ENCODE results near the gene STK32B. TPM values are rescaled to one million over a fixed set of nuclear protein-coding genes. Genes with fewer than 3 reads are reported as not detected.

Gene STK32B
- total and polyA plus RNA-seq, 9 of the 15 experiments (the other 6 are each of a cell fraction or from before 2014, with no cell fraction given), result 0.03 to 0.20 (median 0.07) TPM; not detected in 2

DNA sequence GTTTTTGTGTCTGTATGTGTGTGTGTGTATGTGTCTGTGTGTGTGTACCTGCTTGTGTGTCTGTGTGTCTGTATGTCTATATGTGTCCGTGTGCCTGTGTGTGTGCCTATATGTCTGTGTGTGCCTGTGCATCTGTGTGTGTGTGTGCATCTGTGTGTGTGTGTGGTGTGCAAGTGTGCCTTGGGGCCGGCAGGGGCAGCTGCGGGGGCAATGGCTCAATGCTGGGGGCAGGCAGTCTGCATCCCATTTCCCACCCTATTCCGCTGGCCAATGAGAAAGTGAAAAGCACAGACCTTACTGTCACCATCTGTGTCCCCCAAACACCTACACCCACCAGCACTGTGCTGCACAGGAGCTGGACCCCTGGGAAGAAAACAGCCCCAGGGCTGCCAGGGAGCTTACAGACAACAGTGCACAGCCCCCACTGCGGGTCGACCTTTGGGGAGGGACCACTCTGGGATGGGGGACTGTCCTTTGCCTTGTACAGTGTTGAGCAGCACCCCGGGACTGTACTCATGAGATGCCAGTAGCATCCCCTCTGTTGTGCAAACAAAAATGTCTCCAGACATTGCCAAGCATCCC is 411.1 kb downstream of the STK32B start:
- in situ Hi-C loops (cut with MboI) (no loop called here), intact Hi-C loops (cut with micrococcal nuclease) (no loop called here)
- H3K79me2 ChIP-seq (ENCODE audit: control insufficient read depth, insufficient read depth, low read length), result no peaks in the 10 kb centered on the region
- H3K9me3 ChIP-seq (replicated peaks; ENCODE audit: control insufficient read depth, insufficient read depth, low read depth, low read length), result no peaks in the 10 kb centered on the region
- ATAC-seq, result no peak
- 0% methylated on average over 7 of the region's 7 CpGs for WGBS (ENCODE audit: insufficient coverage, low coverage, missing lambda C conversion rate)
- ChIA-PET POLR2A (no interaction called here), CTCF (ENCODE audit: low intra/inter-chr PET ratio) (no interaction called here)
- no peak for FAIRE-seq
- H3K9me1 ChIP-seq (ENCODE audit: control insufficient read depth, insufficient read depth, low read length), result no peaks in the 10 kb centered on the region
- peaks cover 9% of the 10 kb centered on the region for H4K20me1 ChIP-seq (replicated peaks; ENCODE audit: control insufficient read depth, insufficient read depth, low read length)
- no peak overlapping the region for H3K4me3 ChIP-seq
- H2AFZ ChIP-seq (ENCODE audit: low read depth, low read length), result no peak overlapping the region
- peaks cover 0 to 43% of the 10 kb centered on the region in 2 experiments; a peak in 2 of 5 replicates for H3K27me3 ChIP-seq (ENCODE audit: control insufficient read depth in 2 of 2, insufficient read depth in 2 of 2, low read length in 2 of 2)
- H3K9ac ChIP-seq (ENCODE audit: insufficient read depth in 1 of 2, low read depth in 2 of 2, low read length in 2 of 2), result no peak overlapping the region
- H3K4me2 ChIP-seq (ENCODE audit: insufficient read depth, low read length), result no peak overlapping the region
- no TSS peak for BruUV-seq (replicated peaks)
- H3K4me1 ChIP-seq (replicated peaks in 1 of 2; ENCODE audit: control insufficient read depth in 2 of 2, insufficient read depth in 2 of 2, low read length in 2 of 2), result no peaks in the 10 kb centered on the region; a peak in 1 of 5 replicates
- no peaks in the 10 kb centered on the region for H3K36me3 ChIP-seq (ENCODE audit: control insufficient read depth, insufficient read depth, low read length)
- DNase-seq (ENCODE audit: extremely low read depth in 1 of 4, low spot score in 3 of 4), result no peak
- H3K27ac ChIP-seq (ENCODE audit: extremely low read depth, low read depth, low read length), result no peak overlapping the region
- TF ChIP-seq, protein P1, sequence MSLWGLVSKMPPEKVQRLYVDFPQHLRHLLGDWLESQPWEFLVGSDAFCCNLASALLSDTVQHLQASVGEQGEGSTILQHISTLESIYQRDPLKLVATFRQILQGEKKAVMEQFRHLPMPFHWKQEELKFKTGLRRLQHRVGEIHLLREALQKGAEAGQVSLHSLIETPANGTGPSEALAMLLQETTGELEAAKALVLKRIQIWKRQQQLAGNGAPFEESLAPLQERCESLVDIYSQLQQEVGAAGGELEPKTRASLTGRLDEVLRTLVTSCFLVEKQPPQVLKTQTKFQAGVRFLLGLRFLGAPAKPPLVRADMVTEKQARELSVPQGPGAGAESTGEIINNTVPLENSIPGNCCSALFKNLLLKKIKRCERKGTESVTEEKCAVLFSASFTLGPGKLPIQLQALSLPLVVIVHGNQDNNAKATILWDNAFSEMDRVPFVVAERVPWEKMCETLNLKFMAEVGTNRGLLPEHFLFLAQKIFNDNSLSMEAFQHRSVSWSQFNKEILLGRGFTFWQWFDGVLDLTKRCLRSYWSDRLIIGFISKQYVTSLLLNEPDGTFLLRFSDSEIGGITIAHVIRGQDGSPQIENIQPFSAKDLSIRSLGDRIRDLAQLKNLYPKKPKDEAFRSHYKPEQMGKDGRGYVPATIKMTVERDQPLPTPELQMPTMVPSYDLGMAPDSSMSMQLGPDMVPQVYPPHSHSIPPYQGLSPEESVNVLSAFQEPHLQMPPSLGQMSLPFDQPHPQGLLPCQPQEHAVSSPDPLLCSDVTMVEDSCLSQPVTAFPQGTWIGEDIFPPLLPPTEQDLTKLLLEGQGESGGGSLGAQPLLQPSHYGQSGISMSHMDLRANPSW (CRISPR knock-in tag; IDR thresholded peaks at IDR 0.05), result no peak
- no peak for TF ChIP-seq KLF6 (CRISPR knock-in tag; IDR thresholded peaks at IDR 0.05; ENCODE audit: borderline replicate concordance)
- TF ChIP-seq, protein P2, sequence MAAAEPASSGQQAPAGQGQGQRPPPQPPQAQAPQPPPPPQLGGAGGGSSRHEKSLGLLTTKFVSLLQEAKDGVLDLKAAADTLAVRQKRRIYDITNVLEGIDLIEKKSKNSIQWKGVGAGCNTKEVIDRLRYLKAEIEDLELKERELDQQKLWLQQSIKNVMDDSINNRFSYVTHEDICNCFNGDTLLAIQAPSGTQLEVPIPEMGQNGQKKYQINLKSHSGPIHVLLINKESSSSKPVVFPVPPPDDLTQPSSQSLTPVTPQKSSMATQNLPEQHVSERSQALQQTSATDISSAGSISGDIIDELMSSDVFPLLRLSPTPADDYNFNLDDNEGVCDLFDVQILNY (CRISPR knock-in tag; IDR thresholded peaks at IDR 0.05), result no peak
- TF ChIP-seq, protein P3, sequence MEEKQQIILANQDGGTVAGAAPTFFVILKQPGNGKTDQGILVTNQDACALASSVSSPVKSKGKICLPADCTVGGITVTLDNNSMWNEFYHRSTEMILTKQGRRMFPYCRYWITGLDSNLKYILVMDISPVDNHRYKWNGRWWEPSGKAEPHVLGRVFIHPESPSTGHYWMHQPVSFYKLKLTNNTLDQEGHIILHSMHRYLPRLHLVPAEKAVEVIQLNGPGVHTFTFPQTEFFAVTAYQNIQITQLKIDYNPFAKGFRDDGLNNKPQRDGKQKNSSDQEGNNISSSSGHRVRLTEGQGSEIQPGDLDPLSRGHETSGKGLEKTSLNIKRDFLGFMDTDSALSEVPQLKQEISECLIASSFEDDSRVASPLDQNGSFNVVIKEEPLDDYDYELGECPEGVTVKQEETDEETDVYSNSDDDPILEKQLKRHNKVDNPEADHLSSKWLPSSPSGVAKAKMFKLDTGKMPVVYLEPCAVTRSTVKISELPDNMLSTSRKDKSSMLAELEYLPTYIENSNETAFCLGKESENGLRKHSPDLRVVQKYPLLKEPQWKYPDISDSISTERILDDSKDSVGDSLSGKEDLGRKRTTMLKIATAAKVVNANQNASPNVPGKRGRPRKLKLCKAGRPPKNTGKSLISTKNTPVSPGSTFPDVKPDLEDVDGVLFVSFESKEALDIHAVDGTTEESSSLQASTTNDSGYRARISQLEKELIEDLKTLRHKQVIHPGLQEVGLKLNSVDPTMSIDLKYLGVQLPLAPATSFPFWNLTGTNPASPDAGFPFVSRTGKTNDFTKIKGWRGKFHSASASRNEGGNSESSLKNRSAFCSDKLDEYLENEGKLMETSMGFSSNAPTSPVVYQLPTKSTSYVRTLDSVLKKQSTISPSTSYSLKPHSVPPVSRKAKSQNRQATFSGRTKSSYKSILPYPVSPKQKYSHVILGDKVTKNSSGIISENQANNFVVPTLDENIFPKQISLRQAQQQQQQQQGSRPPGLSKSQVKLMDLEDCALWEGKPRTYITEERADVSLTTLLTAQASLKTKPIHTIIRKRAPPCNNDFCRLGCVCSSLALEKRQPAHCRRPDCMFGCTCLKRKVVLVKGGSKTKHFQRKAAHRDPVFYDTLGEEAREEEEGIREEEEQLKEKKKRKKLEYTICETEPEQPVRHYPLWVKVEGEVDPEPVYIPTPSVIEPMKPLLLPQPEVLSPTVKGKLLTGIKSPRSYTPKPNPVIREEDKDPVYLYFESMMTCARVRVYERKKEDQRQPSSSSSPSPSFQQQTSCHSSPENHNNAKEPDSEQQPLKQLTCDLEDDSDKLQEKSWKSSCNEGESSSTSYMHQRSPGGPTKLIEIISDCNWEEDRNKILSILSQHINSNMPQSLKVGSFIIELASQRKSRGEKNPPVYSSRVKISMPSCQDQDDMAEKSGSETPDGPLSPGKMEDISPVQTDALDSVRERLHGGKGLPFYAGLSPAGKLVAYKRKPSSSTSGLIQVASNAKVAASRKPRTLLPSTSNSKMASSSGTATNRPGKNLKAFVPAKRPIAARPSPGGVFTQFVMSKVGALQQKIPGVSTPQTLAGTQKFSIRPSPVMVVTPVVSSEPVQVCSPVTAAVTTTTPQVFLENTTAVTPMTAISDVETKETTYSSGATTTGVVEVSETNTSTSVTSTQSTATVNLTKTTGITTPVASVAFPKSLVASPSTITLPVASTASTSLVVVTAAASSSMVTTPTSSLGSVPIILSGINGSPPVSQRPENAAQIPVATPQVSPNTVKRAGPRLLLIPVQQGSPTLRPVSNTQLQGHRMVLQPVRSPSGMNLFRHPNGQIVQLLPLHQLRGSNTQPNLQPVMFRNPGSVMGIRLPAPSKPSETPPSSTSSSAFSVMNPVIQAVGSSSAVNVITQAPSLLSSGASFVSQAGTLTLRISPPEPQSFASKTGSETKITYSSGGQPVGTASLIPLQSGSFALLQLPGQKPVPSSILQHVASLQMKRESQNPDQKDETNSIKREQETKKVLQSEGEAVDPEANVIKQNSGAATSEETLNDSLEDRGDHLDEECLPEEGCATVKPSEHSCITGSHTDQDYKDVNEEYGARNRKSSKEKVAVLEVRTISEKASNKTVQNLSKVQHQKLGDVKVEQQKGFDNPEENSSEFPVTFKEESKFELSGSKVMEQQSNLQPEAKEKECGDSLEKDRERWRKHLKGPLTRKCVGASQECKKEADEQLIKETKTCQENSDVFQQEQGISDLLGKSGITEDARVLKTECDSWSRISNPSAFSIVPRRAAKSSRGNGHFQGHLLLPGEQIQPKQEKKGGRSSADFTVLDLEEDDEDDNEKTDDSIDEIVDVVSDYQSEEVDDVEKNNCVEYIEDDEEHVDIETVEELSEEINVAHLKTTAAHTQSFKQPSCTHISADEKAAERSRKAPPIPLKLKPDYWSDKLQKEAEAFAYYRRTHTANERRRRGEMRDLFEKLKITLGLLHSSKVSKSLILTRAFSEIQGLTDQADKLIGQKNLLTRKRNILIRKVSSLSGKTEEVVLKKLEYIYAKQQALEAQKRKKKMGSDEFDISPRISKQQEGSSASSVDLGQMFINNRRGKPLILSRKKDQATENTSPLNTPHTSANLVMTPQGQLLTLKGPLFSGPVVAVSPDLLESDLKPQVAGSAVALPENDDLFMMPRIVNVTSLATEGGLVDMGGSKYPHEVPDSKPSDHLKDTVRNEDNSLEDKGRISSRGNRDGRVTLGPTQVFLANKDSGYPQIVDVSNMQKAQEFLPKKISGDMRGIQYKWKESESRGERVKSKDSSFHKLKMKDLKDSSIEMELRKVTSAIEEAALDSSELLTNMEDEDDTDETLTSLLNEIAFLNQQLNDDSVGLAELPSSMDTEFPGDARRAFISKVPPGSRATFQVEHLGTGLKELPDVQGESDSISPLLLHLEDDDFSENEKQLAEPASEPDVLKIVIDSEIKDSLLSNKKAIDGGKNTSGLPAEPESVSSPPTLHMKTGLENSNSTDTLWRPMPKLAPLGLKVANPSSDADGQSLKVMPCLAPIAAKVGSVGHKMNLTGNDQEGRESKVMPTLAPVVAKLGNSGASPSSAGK (IDR thresholded peaks at IDR 0.05), result no peak
- no peak for TF ChIP-seq NFE2 (IDR thresholded peaks at IDR 0.05; ENCODE audit: low read depth)
- no peak for TF ChIP-seq ZNF3 (CRISPR knock-in tag; IDR thresholded peaks at IDR 0.05)
